H1 (cell line): ENCODE measurements around the gene PPP1R10. TPM values are rescaled to one million over a fixed set of nuclear protein-coding genes. Genes with fewer than 3 reads are reported as not detected.

Experiments used
- BCL11A ChIP-seq, 2 experiments: IDR thresholded peaks; one replicate each; pipeline ENCODE4 v1.6.1; 2011; ENCODE audit warnings: low read depth in 2 of 2, low read length in 2 of 2, mild to moderate bottlenecking in 2 of 2
- JUN ChIP-seq: IDR thresholded peaks from 2 replicates; pipeline ENCODE4 v1.6.1; 2011; ENCODE audit warnings: low read depth, mild to moderate bottlenecking, improper control_type of control experiment, low read length
- KDM5A ChIP-seq: fragments of 200-600 bp; IDR thresholded peaks from 2 replicates; pipeline ENCODE4 v1.7.1; 2012; ENCODE audit warnings: mild to moderate bottlenecking, low read length, inconsistent platforms, mixed read lengths
- POLR2A ChIP-seq, 2 experiments: IDR thresholded peaks; 1 replicate in 1 of 2; 2 replicates in 1 of 2; pipeline ENCODE4 v1.6.1; 2011; ENCODE audit warnings: low read depth in 2 of 2, low read length in 2 of 2, mild to moderate bottlenecking in 2 of 2; ENCODE audit errors: control extremely low read depth in 1 of 2
- RAD21 ChIP-seq, 2 experiments: IDR thresholded peaks in 1 of 2; conservative IDR thresholded peaks in 1 of 2; 2 replicates each; pipeline ENCODE4 v1.6.1; 2011; ENCODE audit warnings: low read depth in 2 of 2, low read length in 2 of 2, improper control_type of control experiment in 1 of 2, inconsistent platforms in 1 of 2, mild to moderate bottlenecking in 1 of 2, moderate library complexity in 1 of 2
- RNF2 ChIP-seq: fragments of 200-900, 300-1000 bp; sonication (generic); IDR thresholded peaks from 2 replicates; pipeline ENCODE4 v1.7.1; 2016; ENCODE audit warnings: borderline replicate concordance, low read depth, mild to moderate bottlenecking, antibody characterized with exemption, low read length; ENCODE audit not compliant: poor library complexity, severe bottlenecking; ENCODE audit errors: missing control alignments
- SIN3A ChIP-seq, 2 experiments: IDR thresholded peaks in 1 of 2; conservative IDR thresholded peaks in 1 of 2; 2 replicates each; pipeline ENCODE4 v1.6.1; 2011 to 2012; ENCODE audit warnings: low read length in 2 of 2, improper control_type of control experiment in 1 of 2, low read depth in 1 of 2, mild to moderate bottlenecking in 1 of 2
- TAF1 ChIP-seq: IDR thresholded peaks from 2 replicates; pipeline ENCODE4 v1.6.1; 2011; ENCODE audit warnings: mild to moderate bottlenecking, low read depth, low read length
- YY1 ChIP-seq: IDR thresholded peaks from 2 replicates; pipeline ENCODE4 v1.6.1; 2011; ENCODE audit warnings: low read depth, mild to moderate bottlenecking, low read length
- polyA plus RNA-seq, 7 experiments: library from polyadenylated mRNA; depleted of rRNA in 3 of 7; stranded (reverse) in 5 of 7; unstranded in 2 of 7; fragments of >200 nt in 5 of 7; fragments of 200-250 nt in 2 of 7; gene quantifications; 1 replicate in 5 of 7; 2 replicates in 1 of 7; 4 replicates in 1 of 7; pipeline versions ENCODE4 v1.2.1 to v1.2.3, GENCODE V29; 2011 to 2013; ENCODE audit warnings: missing spikeins in 2 of 7, mixed read lengths in 2 of 7
- total RNA-seq: library from RNA; stranded (reverse); fragmentation: NEBNext Ultra II Directional; extraction: Animal tissue kit (Norgen Biotek cat#: 25700); gene quantifications from 2 replicates; pipeline ENCODE4 v1.2.1, GENCODE V29; 2021
- TF ChIP-seq, protein P1 (sequence below): fragments of 300-600 bp; sonication (generic); IDR thresholded peaks from 2 replicates; pipeline ENCODE4 v1.7.1; 2012; ENCODE audit warnings: low read length, moderate library complexity, mild to moderate bottlenecking, inconsistent platforms; ENCODE audit not compliant: insufficient replicate concordance
- TF ChIP-seq, protein P2 (sequence below): IDR thresholded peaks from 2 replicates; pipeline ENCODE4 v1.6.1; 2012; ENCODE audit warnings: inconsistent platforms

The PPP1R10 gene
- total and polyA plus RNA-seq, 2 of the 8 experiments (the other 6 are each of a cell fraction or from before 2014, with no cell fraction given), result 23.9 to 89.1 TPM

DNA sequence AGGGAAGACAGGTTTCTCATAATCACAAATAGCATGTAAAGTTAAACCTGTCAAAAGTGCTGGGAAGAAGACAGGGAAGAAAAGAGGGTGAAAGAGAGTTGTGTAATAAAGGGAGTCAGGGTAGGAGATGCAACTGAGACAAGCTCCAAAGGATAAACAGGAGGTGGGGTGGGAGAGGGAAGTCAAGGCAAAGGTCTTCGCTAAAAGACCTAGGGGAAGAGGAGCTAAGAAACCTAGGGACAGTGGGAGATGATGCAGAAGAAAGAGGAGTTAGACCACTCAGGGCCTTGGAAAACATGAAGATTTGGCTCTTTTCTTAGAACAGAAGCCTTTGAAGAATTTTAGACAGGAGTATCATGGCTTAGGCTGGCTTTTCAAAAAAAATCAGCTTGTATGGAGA is 52.9 kb downstream of the PPP1R10 start (continued):
- TF ChIP-seq, protein P1, sequence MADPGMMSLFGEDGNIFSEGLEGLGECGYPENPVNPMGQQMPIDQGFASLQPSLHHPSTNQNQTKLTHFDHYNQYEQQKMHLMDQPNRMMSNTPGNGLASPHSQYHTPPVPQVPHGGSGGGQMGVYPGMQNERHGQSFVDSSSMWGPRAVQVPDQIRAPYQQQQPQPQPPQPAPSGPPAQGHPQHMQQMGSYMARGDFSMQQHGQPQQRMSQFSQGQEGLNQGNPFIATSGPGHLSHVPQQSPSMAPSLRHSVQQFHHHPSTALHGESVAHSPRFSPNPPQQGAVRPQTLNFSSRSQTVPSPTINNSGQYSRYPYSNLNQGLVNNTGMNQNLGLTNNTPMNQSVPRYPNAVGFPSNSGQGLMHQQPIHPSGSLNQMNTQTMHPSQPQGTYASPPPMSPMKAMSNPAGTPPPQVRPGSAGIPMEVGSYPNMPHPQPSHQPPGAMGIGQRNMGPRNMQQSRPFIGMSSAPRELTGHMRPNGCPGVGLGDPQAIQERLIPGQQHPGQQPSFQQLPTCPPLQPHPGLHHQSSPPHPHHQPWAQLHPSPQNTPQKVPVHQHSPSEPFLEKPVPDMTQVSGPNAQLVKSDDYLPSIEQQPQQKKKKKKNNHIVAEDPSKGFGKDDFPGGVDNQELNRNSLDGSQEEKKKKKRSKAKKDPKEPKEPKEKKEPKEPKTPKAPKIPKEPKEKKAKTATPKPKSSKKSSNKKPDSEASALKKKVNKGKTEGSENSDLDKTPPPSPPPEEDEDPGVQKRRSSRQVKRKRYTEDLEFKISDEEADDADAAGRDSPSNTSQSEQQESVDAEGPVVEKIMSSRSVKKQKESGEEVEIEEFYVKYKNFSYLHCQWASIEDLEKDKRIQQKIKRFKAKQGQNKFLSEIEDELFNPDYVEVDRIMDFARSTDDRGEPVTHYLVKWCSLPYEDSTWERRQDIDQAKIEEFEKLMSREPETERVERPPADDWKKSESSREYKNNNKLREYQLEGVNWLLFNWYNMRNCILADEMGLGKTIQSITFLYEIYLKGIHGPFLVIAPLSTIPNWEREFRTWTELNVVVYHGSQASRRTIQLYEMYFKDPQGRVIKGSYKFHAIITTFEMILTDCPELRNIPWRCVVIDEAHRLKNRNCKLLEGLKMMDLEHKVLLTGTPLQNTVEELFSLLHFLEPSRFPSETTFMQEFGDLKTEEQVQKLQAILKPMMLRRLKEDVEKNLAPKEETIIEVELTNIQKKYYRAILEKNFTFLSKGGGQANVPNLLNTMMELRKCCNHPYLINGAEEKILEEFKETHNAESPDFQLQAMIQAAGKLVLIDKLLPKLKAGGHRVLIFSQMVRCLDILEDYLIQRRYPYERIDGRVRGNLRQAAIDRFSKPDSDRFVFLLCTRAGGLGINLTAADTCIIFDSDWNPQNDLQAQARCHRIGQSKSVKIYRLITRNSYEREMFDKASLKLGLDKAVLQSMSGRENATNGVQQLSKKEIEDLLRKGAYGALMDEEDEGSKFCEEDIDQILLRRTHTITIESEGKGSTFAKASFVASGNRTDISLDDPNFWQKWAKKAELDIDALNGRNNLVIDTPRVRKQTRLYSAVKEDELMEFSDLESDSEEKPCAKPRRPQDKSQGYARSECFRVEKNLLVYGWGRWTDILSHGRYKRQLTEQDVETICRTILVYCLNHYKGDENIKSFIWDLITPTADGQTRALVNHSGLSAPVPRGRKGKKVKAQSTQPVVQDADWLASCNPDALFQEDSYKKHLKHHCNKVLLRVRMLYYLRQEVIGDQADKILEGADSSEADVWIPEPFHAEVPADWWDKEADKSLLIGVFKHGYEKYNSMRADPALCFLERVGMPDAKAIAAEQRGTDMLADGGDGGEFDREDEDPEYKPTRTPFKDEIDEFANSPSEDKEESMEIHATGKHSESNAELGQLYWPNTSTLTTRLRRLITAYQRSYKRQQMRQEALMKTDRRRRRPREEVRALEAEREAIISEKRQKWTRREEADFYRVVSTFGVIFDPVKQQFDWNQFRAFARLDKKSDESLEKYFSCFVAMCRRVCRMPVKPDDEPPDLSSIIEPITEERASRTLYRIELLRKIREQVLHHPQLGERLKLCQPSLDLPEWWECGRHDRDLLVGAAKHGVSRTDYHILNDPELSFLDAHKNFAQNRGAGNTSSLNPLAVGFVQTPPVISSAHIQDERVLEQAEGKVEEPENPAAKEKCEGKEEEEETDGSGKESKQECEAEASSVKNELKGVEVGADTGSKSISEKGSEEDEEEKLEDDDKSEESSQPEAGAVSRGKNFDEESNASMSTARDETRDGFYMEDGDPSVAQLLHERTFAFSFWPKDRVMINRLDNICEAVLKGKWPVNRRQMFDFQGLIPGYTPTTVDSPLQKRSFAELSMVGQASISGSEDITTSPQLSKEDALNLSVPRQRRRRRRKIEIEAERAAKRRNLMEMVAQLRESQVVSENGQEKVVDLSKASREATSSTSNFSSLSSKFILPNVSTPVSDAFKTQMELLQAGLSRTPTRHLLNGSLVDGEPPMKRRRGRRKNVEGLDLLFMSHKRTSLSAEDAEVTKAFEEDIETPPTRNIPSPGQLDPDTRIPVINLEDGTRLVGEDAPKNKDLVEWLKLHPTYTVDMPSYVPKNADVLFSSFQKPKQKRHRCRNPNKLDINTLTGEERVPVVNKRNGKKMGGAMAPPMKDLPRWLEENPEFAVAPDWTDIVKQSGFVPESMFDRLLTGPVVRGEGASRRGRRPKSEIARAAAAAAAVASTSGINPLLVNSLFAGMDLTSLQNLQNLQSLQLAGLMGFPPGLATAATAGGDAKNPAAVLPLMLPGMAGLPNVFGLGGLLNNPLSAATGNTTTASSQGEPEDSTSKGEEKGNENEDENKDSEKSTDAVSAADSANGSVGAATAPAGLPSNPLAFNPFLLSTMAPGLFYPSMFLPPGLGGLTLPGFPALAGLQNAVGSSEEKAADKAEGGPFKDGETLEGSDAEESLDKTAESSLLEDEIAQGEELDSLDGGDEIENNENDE, result no peak
- TF ChIP-seq TAF1, result no peak
- TF ChIP-seq RNF2, result no peak
- TF ChIP-seq POLR2A (IDR thresholded peaks at IDR 0.05; ENCODE audit: control extremely low read depth in 1 of 2, low read depth in 2 of 2, low read length in 2 of 2), result no peak
- TF ChIP-seq, protein P2, sequence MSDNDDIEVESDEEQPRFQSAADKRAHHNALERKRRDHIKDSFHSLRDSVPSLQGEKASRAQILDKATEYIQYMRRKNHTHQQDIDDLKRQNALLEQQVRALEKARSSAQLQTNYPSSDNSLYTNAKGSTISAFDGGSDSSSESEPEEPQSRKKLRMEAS, result no peak
- TF ChIP-seq RAD21 (IDR thresholded peaks at IDR 0.05 in 1 of 2, conservative IDR thresholded peaks at IDR 0.05 in 1 of 2; ENCODE audit: low read depth in 2 of 2, low read length in 2 of 2), result no peak
- no peak for TF ChIP-seq SIN3A (conservative IDR thresholded peaks at IDR 0.05 in 1 of 2, IDR thresholded peaks at IDR 0.05 in 1 of 2; ENCODE audit: low read depth in 1 of 2, low read length in 2 of 2)
- TF ChIP-seq BCL11A (IDR thresholded peaks at IDR 0.05; ENCODE audit: low read depth in 2 of 2, low read length in 2 of 2), result no peak
- no peak for TF ChIP-seq KDM5A
- TF ChIP-seq YY1, result no peak
- TF ChIP-seq JUN, result no peak
